Gastrocnemius medialis (tissue), 4 donors: ENCODE results near the gene DMRTB1.

Source experiments
- CTCF ChIP-seq, 5 experiments: fragments of 450-650 bp in 3 of 5; fragments of 200-600 bp in 2 of 5; sonication (generic) in 2 of 5; IDR thresholded peaks in 4 of 5; conservative IDR thresholded peaks in 1 of 5; 1 replicate in 4 of 5; 2 replicates in 1 of 5; pipeline ENCODE4 v1.5.1; 2016 to 2019; ENCODE audit warnings: antibody characterized with exemption in 5 of 5, mild to moderate bottlenecking in 3 of 5, moderate library complexity in 3 of 5
- POLR2A ChIP-seq, 2 donors: fragments of 450-650 bp; IDR thresholded peaks; one replicate each; pipeline ENCODE4 v1.6.1; 2017; ENCODE audit warnings: antibody characterized with exemption in 2 of 2, mild to moderate bottlenecking in 2 of 2, moderate library complexity in 2 of 2

- TF ChIP-seq CTCF (IDR thresholded peaks at IDR 0.05 in 4 of 5, conservative IDR thresholded peaks at IDR 0.05 in 1 of 5) = no peak
- TF ChIP-seq POLR2A (IDR thresholded peaks at IDR 0.05) = no peak
Observed at GRCh38 chr1:53455364-53455991, 3.7 kb upstream of the DMRTB1 start.
